ENCODE data around the gene YIPF4.
"Not testable (repeated sequence)": the region's sequence is repeated elsewhere in the genome, so short reads cannot be mapped to it uniquely, and the experiment has no call there.

GRCh38 chr2:32293966-32294562 lies 16.4 kb downstream of the YIPF4 start:
- not testable (repeated sequence) for TF ChIP-seq EP300 (IDR thresholded peaks at IDR 0.05); POLR2A (IDR thresholded peaks at IDR 0.05; ENCODE audit: low read depth); POLR2AphosphoS5 (IDR thresholded peaks at IDR 0.05)
- TF ChIP-seq, protein P1, sequence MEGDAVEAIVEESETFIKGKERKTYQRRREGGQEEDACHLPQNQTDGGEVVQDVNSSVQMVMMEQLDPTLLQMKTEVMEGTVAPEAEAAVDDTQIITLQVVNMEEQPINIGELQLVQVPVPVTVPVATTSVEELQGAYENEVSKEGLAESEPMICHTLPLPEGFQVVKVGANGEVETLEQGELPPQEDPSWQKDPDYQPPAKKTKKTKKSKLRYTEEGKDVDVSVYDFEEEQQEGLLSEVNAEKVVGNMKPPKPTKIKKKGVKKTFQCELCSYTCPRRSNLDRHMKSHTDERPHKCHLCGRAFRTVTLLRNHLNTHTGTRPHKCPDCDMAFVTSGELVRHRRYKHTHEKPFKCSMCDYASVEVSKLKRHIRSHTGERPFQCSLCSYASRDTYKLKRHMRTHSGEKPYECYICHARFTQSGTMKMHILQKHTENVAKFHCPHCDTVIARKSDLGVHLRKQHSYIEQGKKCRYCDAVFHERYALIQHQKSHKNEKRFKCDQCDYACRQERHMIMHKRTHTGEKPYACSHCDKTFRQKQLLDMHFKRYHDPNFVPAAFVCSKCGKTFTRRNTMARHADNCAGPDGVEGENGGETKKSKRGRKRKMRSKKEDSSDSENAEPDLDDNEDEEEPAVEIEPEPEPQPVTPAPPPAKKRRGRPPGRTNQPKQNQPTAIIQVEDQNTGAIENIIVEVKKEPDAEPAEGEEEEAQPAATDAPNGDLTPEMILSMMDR (IDR thresholded peaks at IDR 0.05), result not testable (repeated sequence)

Measured in esophagus muscularis mucosa (tissue), 4 donors.